GM20431 (cell line): ENCODE measurements around the gene ILKAP.

ENCODE experiments used
- in situ Hi-C: fragments of 300-500 bp; cut with MseI, MboI; formaldehyde crosslinking; loops from one replicate; pipeline ENCODE4 v1.15.0; 2020; ENCODE audit warnings: low sequenced_read_pairs; ENCODE audit not compliant: unreplicated experiment

The ILKAP gene

DNA sequence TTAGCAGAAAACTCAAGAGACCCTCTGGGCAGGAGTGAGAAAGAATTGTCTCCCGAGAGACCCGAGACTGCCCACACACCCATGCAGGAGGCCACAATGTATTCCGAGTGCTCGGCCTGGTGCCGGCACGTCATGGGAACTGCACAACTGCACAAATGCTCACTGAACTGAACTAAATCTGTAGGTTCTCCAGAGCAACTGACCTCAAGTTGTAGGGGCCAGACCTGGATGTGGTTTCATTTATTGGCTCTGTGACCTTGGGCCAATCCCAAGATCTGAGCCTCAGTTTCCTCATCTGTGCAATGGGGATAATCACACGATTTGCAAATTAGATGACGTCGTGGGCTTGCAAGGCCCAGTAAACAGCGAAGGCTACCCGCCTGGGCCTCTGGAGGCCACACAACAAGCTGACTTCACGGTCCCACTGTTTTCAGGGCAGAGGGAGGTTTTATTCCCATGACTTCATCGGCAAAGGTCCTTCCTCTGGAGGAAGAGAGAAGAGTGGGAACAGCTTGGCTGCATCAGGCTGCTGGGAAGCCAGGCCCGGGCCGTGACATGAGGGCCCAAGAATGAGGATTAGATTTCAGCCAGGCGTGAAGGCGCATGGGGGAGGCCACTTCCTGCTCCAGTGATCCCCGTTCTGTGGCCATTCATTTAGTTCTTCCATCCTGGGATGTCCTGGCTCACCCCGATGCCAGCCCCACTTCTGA, 48.3 kb downstream of the ILKAP start:
- in situ Hi-C loops, result no loop called here

DNA sequence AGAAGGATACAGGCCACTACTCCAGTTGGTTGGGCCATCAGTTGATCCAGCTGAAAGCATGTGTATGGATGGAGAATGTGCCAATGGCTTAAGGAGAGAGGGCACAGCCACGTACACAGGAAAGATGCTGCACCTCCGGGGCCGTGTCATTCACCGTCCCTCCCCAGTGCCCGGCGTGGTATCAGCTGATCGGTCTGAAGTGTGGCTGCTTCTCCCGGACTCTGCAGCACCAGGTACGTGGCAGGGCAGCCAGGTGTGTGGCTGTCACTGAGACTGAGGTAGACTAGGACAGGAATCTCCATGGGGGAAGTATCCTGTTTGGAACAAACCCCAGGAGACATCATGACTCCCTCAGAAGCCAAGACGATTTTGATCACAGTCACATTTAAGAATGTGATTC, 48.9 kb downstream of the ILKAP start:
- in situ Hi-C loops, result no loop called here

DNA sequence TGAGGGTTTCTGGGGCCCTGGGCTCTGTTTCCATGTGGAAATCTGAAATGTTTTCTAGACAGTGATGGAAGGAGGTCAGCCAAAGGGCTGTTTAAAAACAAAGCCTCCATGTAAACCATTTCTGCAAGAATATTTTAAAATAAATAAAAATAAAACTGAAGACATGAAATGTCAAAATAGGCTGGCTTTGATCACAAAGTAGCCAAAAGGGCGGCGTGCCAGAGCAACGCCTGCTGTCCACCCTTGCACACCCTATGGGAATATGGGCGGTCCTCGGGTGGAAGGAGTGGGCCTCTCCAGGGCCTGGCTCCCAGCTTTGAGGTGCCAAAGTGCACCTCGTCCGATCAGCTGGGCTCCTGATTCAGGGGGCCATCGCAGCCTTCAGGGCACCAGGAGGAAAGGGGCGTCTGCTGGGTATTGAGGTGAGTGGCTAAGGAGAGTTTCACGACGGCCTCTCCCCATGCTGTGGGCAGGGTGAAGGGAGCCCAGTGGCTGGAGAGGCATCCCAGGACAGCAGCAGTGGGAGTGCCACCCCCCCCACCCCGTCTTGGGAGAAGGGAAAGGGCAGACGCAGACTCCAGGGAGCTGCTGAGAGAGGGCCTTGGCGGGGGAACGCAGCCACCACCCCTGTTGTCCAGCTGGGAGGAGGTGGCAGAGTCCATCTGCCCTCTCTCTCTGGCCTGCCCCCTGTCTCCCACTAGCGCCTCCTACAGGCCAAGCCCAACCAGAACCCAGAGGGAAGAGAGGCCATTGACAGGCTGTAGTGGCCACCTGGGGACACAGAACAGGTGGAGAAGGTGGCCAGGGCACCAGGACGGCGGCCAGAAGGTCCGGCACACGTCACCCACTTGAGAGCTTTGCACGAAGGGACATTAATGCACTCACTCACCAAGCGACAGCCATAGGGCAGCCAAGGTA, 50.5 kb downstream of the ILKAP start:
- in situ Hi-C loops, result no loop called here

DNA sequence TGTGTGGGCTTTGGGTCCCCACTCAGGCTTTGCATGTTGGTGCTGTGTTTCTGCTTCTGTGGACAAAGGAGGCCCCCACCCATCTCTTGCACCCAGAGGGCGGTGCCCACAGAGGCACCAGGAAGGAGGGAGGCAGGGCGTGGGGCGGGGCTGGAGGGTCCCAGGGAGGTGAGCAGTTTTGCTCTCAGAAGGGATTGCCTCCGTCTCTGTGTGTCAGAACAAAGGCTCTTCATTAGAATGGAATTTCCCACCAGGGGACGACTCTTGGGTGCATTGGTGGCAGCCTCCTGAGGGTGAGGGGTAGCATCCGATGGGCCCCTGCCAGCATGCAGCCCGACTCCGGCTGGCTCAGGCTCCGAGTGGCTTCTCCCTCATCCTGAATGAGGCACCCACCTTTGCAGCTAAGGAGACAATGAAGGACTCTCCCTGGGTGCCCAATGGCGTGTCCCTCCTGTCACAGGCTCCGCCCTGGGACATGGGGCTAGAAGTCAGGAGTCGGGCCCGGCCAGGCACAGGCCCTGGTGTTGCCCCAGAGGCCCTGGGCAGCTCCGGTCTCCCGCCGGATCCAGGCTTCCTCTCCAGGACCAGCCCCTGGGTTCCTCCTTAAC, 51.8 kb downstream of the ILKAP start:
- in situ Hi-C loops, result no loop called here

DNA sequence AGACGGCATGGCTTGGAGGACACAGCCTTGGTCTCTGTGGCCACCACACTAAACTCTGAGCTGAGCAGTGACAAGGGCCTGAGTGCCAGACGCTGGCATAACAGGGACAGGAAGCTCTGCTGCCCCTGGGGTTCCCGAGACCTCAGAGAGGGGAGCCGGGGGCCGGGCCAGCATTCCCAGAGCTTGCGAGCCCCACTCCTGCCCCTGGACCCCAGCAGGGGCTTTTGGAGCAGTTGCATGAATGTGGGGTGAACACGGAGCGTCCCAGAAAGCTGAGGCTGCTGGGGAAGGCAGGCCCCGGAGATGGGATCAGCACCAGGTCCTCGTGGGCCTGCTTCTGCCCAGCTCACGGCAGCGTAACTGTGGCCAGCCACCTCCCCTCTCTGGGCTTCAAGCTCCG, 52.3 kb downstream of the ILKAP start:
- in situ Hi-C loops, result no loop called here

DNA sequence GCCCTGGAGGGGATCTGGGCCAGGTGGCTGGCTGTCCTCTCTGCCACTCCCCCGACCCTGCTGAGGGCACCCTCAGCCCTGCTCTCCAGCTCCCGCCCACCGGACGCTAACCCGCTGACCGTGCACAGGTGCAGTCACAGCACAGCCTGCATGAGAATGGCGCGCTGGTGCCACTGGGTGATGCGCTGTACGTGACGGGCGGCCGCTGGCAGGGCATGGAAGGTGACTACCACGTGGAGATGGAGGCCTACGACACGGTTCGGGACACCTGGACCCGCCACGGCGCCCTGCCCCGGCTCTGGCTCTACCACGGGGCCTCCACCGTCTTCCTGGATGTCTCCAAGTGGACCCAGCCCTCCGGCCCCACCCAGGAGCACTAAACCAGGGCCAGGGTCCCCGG, 52.8 kb downstream of the ILKAP start:
- in situ Hi-C loops, result no loop called here

DNA sequence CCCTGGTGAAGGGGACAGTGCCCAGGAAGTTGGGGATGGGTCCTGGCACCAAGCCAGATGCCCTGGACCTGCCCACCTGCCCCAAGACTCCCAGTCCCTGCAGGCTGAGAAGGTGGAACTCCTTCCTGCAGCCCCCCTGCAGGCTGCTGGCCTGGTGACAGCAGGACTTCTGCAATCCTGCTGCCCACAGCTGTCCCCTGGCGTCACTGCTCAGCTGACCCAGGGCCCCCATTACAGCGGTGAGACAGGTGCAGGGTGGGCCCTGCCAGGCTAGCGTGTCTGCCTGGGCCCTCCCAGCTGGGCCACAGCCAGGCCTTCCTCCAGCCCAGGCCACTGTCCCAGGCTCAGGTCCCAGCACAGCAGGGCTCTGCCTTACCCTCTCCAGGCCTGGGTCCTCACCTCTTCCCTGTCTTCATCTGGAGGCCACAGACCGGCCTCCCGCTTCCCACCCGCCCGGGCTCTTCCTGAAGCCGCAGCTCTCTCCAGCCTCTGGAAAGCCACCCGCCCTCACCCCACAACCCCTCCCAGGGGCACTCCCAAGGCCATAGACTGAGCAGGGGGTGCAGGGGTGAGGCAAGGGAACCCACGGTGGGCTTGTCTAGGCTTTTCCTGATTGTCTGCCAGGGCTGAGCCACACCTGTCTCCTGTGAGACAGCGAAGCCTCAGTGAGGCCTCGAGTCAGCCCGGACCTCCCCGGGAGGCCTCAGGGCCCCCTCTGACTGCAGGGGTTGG, 53.5 kb downstream of the ILKAP start:
- in situ Hi-C loops, result no loop called here

DNA sequence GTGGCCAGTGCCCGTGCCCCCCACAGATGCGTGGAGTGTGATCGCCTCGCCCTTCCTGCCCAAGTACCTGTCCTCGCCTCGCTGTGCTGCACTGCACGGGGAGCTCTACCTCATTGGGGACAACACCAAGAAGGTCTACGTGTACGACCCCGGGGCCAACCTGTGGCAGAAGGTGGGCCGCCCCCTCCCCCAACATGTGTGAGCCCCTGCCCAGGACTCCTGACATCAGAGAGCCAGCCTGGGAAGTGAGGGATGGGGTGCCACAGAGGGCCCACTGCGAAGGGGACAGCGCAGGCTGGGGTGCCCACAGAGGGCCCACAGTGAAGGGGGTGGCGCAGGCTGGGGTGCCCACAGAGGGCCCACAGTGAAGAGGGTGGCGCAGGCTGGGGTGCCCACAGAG, 54.5 kb downstream of the ILKAP start:
- in situ Hi-C loops, result no loop called here

DNA sequence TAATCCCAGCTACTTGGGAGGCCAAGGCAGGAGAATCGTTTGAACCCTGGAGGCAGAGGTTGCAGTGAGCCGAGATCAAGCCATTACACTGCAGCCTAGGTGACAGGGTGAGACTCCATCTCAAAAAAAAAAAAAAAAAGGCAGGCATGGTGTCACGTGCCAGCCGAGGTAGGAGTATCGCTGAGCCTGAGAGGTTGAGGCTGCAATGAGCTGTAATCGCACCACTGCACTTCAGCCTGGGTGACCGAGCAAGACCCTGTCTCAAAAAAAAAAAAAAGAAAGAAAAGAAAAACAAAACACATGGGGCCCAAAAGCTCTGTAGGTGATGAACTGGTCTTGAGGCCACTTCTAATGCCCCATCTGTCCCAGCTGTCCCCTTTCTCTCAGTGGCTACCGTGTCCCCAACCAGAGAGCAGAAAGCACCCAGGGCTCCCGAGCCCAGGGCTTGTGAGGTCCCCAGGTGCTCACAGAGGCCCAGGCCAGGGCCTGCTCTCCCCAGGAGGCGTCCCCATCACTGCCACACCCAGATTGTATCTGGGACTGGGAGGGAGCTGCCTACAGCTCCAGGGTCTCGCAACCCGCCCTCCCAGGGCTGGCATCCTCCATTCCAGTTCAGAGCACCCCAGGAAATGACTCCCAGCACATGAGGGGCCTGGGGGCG, 56.5 kb downstream of the ILKAP start:
- in situ Hi-C loops, result no loop called here

DNA sequence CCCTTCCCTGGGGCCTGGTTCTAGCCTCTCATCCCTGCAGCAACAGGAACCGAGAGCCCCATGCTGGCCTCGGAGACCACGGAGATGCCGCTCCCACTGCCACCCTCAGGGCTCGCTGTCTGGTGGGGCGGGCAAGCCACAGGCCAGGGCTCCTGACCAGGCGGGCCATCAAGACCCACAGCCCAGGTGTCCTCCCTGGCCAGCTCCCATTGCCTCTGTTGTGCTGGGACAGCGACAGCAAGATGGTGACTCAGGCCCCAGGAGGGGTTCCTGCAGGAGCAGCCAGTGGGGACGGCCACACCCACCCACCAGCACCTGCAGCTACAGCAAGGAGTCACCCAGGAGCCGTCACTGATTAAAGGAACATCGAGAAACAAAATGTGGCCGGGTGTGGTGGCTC, 57.6 kb downstream of the ILKAP start:
- in situ Hi-C loops, result no loop called here

DNA sequence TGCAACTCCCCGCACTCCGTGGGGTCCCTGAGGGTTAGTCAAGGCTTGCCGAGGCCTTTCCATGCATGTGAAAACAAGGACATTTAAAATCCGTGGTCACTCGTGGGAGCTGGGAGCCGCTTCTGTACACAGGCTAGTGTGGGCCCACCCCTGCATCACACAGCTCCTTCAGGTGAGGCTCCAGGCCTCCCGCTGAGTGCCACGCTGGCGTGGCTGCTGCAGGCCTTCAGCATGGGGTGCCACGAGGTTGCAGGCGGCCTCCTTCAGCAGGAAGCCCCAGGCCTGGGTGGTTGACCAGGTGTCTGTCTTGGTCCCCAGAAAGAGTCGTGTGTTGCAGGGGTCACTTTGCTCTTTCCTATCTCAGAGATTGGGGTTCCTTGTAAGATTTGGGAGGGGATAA, 58.4 kb downstream of the ILKAP start:
- in situ Hi-C loops, result no loop called here

DNA sequence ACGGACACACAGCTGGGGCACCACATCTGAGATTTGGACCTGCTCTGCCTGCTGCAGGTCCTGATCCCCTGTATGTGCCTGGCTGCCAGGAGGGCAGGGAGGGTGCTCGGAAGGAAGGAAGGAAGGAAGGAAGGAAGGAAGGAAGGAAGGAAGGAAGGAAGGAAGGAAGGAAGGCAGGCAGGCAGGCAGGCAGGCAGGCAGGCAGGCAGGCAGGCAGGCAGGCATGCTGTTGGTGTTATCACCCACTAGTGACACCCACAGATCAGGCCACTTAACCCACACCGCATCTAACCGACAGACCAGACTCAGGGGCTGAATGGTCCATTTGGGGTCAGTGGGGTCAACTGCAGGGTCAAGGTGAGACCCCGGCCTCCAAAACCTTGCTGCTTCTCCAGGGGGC, 59.2 kb downstream of the ILKAP start:
- in situ Hi-C loops, result no loop called here

DNA sequence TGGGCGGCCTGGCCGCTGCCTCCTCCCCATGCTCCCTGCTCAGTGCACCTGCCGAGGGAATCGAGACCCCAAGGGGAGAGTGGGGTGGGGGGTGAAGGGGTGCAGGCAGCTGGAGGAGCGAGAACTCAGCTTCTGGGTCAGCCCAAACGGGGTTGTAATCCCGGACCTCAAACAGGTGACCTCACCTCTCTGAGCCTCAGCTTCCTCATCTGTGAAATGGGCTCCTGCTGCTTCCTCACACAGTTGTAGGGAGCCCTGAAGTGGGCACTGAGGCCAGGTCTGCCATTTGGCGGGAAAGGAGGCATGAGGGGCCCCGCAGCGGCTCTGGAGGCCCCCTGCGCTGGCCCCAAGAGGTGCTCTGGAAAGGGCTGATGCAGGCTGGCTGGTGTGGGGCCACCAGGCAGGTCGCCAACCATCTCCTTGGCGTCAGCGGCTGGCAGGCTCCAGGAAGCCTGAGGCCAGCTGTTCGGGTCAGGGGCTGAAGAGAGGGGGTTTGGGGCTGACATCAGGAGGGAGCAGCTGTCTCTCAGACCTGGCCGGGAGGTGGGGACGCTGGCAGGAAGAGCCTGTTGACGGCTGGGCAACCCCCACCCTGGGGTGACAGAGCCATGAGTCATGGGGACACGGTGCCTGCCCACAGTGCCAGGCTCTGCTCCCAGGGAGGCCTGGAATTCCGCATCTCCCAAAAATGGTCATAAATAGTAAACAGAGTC, 60.1 kb downstream of the ILKAP start:
- in situ Hi-C loops, result no loop called here

DNA sequence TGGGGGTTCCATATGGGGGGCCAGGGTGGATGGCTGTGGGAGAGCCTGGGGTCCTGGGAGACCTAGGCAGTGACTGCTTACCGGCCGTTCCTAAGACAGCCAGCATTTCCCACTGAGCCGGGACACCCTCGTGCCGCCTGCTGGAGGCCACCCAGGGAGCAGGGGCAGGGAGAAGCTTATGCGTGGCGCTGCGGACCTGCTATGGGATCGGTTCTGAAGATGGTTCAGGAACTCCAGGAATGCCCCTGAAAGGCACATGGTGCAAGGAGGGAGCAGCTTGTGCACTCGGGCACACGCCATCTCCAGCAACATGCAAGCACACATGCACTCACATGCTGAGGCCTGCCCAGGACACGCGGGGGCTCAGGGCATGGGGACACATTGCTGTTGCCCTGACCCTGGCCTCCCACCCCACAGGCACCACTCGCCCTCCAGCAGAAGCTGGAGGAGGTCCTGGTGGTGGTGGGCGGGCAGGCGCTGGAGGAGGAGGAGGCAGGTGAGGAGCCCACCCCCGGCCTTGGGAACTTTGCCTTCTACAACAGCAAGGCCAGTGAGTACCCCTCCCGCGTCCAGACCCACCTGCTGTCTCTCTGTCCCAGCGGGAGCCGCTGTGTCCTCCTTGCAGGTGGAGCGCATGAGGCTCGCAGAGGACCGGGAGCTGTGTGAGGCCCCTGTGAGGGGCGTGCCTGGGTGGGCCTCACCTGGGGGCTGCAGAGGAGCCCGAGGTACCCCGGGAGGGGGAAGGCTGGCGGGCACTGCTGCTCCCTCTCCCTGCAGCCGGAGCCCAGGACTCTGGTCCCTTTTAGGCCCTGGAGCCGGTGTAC, 60.9 kb downstream of the ILKAP start:
- in situ Hi-C loops, result no loop called here

DNA sequence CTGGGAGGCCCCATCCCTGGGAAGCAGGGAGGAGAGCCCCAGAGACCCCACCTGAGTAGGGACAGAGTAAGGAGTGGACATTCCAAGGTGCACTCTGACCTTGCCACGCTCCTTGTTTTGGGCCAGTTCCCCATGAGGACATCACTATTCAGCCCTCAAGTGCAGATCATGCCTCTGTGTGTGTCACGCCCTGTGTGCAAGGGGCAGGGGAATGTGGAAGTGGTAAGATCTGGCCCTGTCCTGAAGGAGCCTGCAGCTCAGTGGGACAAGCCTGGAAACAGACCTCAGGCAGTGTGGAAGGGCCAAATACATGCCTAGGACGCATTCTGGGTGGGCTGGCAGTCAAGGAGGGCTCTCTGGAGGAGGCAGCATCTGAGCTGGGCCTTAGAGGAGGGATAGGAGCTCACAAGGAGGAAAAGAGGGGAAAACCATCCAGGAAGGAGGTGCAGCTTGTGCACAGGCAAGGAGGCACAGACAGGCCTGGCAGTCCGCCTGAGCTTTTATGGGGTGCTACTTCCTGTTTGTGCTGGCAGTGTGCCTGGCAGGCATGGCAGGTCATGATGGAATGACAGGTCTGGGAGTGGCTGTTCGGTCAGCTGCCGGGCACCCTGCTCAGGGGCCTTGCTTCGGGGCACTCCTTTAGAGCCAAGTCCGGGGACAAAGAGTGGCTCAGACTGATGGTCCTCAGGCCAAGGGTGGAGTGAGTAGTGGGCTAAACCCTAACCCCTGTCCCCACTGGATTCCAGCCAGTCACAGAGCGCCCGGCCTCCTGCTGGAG, 61.8 kb downstream of the ILKAP start:
- in situ Hi-C loops, result no loop called here

DNA sequence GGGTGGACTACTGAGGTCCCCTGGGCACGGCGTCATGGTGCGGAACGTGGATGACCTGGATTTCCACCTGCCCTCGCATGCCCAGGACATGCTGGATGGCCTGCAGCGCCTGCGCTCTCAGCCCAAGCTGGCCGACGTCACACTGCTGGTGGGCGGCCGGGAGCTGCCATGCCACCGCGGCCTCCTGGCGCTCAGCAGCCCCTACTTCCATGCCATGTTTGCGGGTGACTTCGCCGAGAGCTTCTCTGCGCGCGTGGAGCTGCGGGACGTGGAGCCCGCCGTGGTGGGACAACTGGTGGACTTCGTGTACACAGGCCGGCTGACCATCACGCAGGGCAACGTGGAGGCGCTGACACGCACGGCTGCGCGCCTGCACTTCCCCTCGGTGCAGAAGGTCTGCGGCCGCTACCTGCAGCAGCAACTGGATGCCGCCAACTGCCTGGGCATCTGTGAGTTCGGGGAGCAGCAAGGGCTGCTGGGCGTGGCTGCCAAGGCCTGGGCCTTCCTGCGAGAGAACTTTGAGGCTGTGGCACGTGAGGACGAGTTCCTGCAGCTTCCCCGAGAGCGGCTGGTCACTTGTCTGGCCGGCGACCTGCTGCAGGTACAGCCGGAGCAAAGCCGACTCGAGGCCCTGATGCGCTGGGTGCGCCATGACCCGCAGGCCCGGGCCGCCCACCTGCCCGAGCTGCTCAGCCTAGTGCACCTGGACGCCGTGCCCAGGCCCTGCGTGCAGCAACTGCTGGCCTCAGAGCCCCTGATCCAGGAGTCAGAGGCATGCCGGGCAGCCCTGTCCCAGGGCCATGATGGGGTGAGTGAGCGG, 62.6 kb downstream of the ILKAP start:
- in situ Hi-C loops, result no loop called here

DNA sequence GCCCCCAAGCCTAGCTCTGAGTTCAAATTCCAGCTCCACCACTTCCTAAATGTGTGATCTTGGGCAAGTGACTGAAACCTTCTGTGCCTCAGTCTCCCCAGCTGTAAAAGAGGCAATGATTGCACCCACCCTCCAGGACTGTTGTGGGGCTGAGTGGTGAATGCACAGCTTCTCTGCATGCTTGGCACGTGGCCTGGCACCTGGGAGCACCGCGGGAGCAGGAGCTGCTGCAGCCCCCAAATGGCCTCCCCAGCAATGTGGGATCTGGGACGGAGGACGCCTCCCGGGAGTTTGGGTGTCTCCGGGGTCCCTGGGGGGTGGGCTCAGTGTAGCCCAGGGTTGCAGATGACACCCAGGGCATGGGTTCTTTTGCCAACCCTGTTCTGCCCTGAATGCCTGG, 63.5 kb downstream of the ILKAP start:
- in situ Hi-C loops, result no loop called here
